CD4-positive, alpha-beta memory T cell (primary cell): Measurements from ENCODE around the gene KLHL36. TPM values are rescaled to one million over a fixed set of nuclear protein-coding genes. Genes with fewer than 3 reads are reported as not detected.

Source experiments
- CTCF ChIA-PET: fragments of 350-600 bp; sonication (Branson Sonifier 250); formaldehyde crosslinking; loops from one replicate; lab custom pipeline; 2021; ENCODE audit warnings: inconsistent platforms; ENCODE audit not compliant: partially characterized antibody; lab: Charles Lee
- POLR2A ChIA-PET: fragments of 350-600 bp; sonication (Branson Sonifier 250); formaldehyde crosslinking; loops from one replicate; lab custom pipeline; 2021; ENCODE audit not compliant: partially characterized antibody; lab: Charles Lee
- DNase-seq, 5 donors: peaks; one replicate each; pipeline versions ENCODE4 v3.0.0 to v3.0.0-alpha.2; 2020 to 2022; ENCODE audit warnings: mixed read lengths in 1 of 5
- H3K27ac ChIP-seq: one replicate; pipeline ENCODE4 v1.7.0; 2013; ENCODE audit warnings: low read depth, low read length
- H3K27me3 ChIP-seq: 2 replicates; pipeline ENCODE4 v1.7.0; 2013; ENCODE audit warnings: mild to moderate bottlenecking, low read length, moderate library complexity; ENCODE audit not compliant: insufficient read depth
- H3K36me3 ChIP-seq: 2 replicates; pipeline ENCODE4 v1.7.0; 2013; ENCODE audit warnings: mild to moderate bottlenecking, low read length, moderate library complexity; ENCODE audit not compliant: insufficient read depth
- H3K4me1 ChIP-seq: 2 replicates; pipeline ENCODE4 v1.7.0; 2013; ENCODE audit warnings: mild to moderate bottlenecking, low read length, moderate library complexity; ENCODE audit not compliant: insufficient read depth
- H3K4me3 ChIP-seq, 2 donors: one replicate each; pipeline ENCODE4 v1.7.0; 2013; ENCODE audit warnings: low read length in 2 of 2, mild to moderate bottlenecking in 1 of 2
- H3K9me3 ChIP-seq, 2 donors: one replicate each; pipeline ENCODE4 v1.7.0; 2013; ENCODE audit warnings: low read length in 2 of 2, control low read depth in 1 of 2; ENCODE audit not compliant: control insufficient read depth in 1 of 2
- H3K27ac Mint-ChIP-seq, 7 donors: one replicate each; pipeline ENCODE4 v1.8.0; 2020 to 2021; ENCODE audit warnings: mixed read lengths in 7 of 7, mild to moderate bottlenecking in 6 of 7, inconsistent platforms in 3 of 7, moderate library complexity in 3 of 7
- H3K27me3 Mint-ChIP-seq, 2 donors: one replicate each; pipeline ENCODE4 v1.8.0; 2020 to 2021; ENCODE audit warnings: mixed read lengths in 2 of 2
- H3K36me3 Mint-ChIP-seq, 2 donors: one replicate each; pipeline ENCODE4 v1.8.0; 2020 to 2021; ENCODE audit warnings: mixed read lengths in 2 of 2, inconsistent platforms in 1 of 2, mild to moderate bottlenecking in 1 of 2
- H3K4me1 Mint-ChIP-seq, 4 donors: one replicate each; pipeline ENCODE4 v1.8.0; 2020 to 2021; ENCODE audit warnings: mixed read lengths in 4 of 4, mild to moderate bottlenecking in 1 of 4
- H3K4me3 Mint-ChIP-seq, 8 donors: one replicate each; pipeline ENCODE4 v1.8.0; 2020 to 2021; ENCODE audit warnings: mixed read lengths in 8 of 8, mild to moderate bottlenecking in 7 of 8, moderate library complexity in 6 of 8, inconsistent platforms in 3 of 8
- H3K9me3 Mint-ChIP-seq, 8 donors: one replicate each; pipeline ENCODE4 v1.8.0; 2020 to 2021; ENCODE audit warnings: mixed read lengths in 8 of 8, mild to moderate bottlenecking in 5 of 8, inconsistent platforms in 3 of 8, moderate library complexity in 1 of 8
- intact Hi-C: fragments of 100-400 bp; cut with micrococcal nuclease; formaldehyde crosslinking; loops from one replicate; pipeline ENCODE4 v1.15.1; 2023
- polyA plus RNA-seq, 2 donors: library from polyadenylated mRNA; unstranded; fragments of 300-500 nt; fragmentation: Illumina TruSeq; gene quantifications; one replicate each; pipeline ENCODE4 v1.2.3, GENCODE V29; 2021
- total RNA-seq, 2 experiments: library from RNA; stranded (reverse); gene quantifications; one replicate each; pipeline ENCODE4 v1.2.3, GENCODE V29; 2021

KLHL36 gene
- total and polyA plus RNA-seq, 4 experiments from 2014 or later, result 28.2 to 149 (median 86.9) TPM

DNA sequence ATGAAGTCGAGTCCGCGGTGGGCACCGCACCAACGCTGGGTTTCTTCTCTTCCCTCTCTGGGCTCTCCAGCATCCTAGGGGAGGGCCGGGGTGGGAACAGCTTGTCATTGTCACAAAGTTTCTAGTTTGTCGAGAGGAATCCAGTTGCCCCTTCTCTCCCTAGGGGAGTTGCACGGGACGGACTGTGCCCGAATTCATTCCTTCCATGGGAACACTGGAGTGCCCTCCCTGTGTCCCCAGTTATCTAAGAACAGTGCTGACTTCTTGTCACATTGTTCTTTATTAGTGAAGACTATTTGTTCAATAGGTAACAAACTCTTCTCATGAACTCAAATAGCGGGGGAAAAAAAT, 1.2 kb downstream of the KLHL36 start:
- peaks cover 21 to 46% of the 10 kb centered on the region in 2 donors for H3K36me3 Mint-ChIP-seq
- no peak for DNase-seq
- Histone ChIP-seq H3K36me3 (peaks cover 15% of the 10 kb centered on the region), H3K9me3 (no peaks in the 10 kb centered on the region), H3K4me3 (peak overlapping the region in 1 of 2 donors; percentile 32), H3K4me1 (peaks cover 61% of the 10 kb centered on the region), H3K27ac (peak overlapping the region; percentile 51), H3K27me3 (no peaks in the 10 kb centered on the region)
- CTCF ChIA-PET, result interaction anchor here (1.1 to 2.2 kb wide), 3 partner anchors 9 to 89 kb away, joined by 3 to 13 read pairs (median 3); no protein-coding TSS in a partner anchor
- intact Hi-C loops, result loop anchor here (2.0 kb wide), 1 partner anchor 51 kb away; no protein-coding TSS in a partner anchor
- H3K9me3 Mint-ChIP-seq, result no peaks in the 10 kb centered on the region
- POLR2A ChIA-PET, result interaction anchor here (0.7 to 5.0 kb wide), 14 partner anchors 8 to 143 kb away, joined by 3 to 28 read pairs (median 7); partner anchors contain the start of gene COTL1
- H3K4me1 Mint-ChIP-seq, result peaks cover 37 to 66% (median 52%) of the 10 kb centered on the region in 4 donors
- H3K4me3 Mint-ChIP-seq, result peak overlapping the region; percentile 82 to 89 (median 85)
- H3K27ac Mint-ChIP-seq, result peak overlapping the region; percentile 86 to 92 (median 88)
- no peaks in the 10 kb centered on the region for H3K27me3 Mint-ChIP-seq

DNA sequence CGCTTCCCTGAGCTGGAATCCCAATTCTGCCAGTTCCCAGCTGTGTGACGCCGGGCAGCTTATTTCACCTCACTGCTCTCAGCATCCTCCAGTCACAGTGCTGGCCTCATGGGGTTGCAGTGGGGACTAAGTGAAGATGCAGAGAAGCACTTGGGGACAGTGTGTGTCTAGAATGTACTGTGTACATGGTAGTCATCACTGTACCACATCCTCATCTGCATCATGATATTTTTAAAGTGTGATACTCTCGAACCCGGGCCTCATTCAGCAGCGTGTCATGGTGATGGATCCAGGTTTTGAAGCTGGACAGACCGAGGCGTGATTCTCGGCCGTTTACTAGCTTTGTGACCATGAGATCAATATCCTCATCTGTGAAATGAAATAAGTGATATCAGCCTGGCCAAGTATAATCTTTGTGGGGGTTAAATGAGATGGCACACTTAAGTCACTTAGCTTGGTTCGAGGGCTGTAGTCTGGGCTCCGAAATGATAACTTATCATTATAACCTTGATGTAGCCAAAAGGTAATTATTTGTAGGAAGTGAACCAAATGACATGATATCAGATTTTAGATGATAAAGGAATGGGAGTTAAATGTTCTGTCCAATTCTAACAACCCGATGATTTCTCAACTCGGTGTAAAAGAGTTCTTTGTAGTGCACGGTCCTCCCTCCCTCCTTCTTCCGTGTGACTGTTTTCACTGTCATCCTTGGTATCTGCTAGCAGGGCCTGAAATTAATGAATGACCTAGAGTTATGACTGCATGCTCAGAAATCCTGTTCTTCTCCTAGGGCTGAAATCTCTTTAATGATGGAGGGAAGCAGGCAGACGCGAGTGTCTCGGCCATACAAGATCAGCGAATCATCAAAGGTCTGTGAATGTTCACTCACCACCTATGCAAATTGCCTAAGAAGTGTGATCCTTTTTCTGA, 2.0 kb downstream of the KLHL36 start:
- peaks cover 26 to 51% of the 10 kb centered on the region in 2 donors for H3K36me3 Mint-ChIP-seq
- H3K27ac Mint-ChIP-seq, result peak overlapping the region; percentile 14 to 91 (median 86)
- peaks cover 67% of the 10 kb centered on the region for H3K4me1 ChIP-seq

GRCh38 chr16:84652566-84652965, 4.3 kb downstream of the KLHL36 start:
- POLR2A ChIA-PET, result interaction anchor here (2.1 kb wide), 1 partner anchor 11 kb away, joined by 7 read pairs; no protein-coding TSS in a partner anchor
- H3K4me3 Mint-ChIP-seq, result peak overlapping the region; percentile 4 to 76 (median 58)
- no peak overlapping the region for H3K4me3 ChIP-seq
- H3K27ac ChIP-seq, result peak overlapping the region; percentile 31
- H3K4me1 Mint-ChIP-seq, result peaks cover 43 to 89% (median 67%) of the 10 kb centered on the region in 4 donors
- peaks cover 37 to 54% of the 10 kb centered on the region in 2 donors for H3K36me3 Mint-ChIP-seq
- no peaks in the 10 kb centered on the region for H3K27me3 Mint-ChIP-seq
- no peaks in the 10 kb centered on the region for H3K27me3 ChIP-seq
- DNase-seq, result peak; percentile 59 to 70 (median 62)
- peaks cover 26% of the 10 kb centered on the region for H3K36me3 ChIP-seq
- peak overlapping the region; percentile 44 to 91 (median 81) for H3K27ac Mint-ChIP-seq
- CTCF ChIA-PET, result interaction anchor here (3.2 kb wide), 1 partner anchor 20 kb away, joined by 18 read pairs; no protein-coding TSS in a partner anchor
- H3K9me3 ChIP-seq, result no peaks in the 10 kb centered on the region
- H3K9me3 Mint-ChIP-seq, result no peaks in the 10 kb centered on the region
- intact Hi-C loops, result loop anchor here (5.0 kb wide), 1 partner anchor 35 kb away; the partner anchor contains the start of gene COTL1
- peaks cover 84% of the 10 kb centered on the region for H3K4me1 ChIP-seq

More for the DNA sequence above, 2.0 kb downstream of the KLHL36 start:
- peaks cover 15% of the 10 kb centered on the region for H3K36me3 ChIP-seq
- Mint-ChIP-seq H3K9me3 (no peaks in the 10 kb centered on the region), H3K27me3 (no peaks in the 10 kb centered on the region), H3K4me1 (peaks cover 41 to 74% (median 57%) of the 10 kb centered on the region in 4 donors), H3K4me3 (peak overlapping the region; percentile 69 to 89 (median 79))
- intact Hi-C loops, result loop anchor here (5.0 kb wide), 1 partner anchor 33 kb away; the partner anchor contains the start of gene COTL1
- H3K27me3 ChIP-seq, result no peaks in the 10 kb centered on the region
- H3K27ac ChIP-seq, result no peak overlapping the region
- ChIA-PET CTCF (interaction anchor here (0.7 to 2.2 kb wide), 4 partner anchors 11 to 88 kb away, joined by 3 to 13 read pairs (median 3); no protein-coding TSS in a partner anchor), POLR2A (interaction anchor here (2.7 to 5.0 kb wide), 2 partner anchors 9 to 144 kb away, joined by 7 to 28 read pairs; no protein-coding TSS in a partner anchor)
- DNase-seq, result no peak
- no peak overlapping the region for H3K4me3 ChIP-seq
- no peaks in the 10 kb centered on the region for H3K9me3 ChIP-seq

DNA sequence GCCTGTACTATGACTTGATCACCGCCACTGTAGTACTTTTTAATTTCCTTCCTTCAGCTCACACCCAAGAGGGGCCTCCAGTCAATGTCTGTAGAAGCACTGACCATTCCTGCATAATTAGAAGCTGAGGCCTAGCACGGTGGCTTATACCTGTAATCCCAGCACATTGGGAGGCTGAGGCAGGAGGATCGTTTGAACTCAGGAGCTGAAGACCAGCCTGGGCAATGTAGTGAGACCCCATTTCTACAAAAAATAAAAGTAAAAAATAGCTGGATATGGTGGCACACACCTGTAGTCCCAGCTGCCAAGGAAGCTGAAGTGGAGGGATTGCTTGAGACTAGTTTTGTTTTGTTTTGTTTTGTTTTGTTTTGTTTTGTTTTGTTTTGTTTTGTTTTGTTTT, 5.9 kb downstream of the KLHL36 start:
- CTCF ChIA-PET, result interaction anchor here (1.0 to 3.2 kb wide), 4 partner anchors 16 to 146 kb away, joined by 3 to 18 read pairs (median 4); no protein-coding TSS in a partner anchor
- Histone ChIP-seq H3K4me3 (no peak overlapping the region), H3K36me3 (peaks cover 41% of the 10 kb centered on the region), H3K4me1 (peaks cover 76% of the 10 kb centered on the region), H3K9me3 (no peaks in the 10 kb centered on the region), H3K27me3 (no peaks in the 10 kb centered on the region), H3K27ac (no peak overlapping the region)
- intact Hi-C loops, result loop anchor here (5.0 kb wide), 1 partner anchor 37 kb away; the partner anchor contains the start of gene COTL1
- H3K4me3 Mint-ChIP-seq, result peak overlapping the region in 1 of 8 donors; percentile 6
- peak overlapping the region in 5 of 7 donors; percentile 29 to 70 (median 53) for H3K27ac Mint-ChIP-seq
- peaks cover 40 to 98% (median 67%) of the 10 kb centered on the region in 4 donors for H3K4me1 Mint-ChIP-seq
- H3K27me3 Mint-ChIP-seq, result no peaks in the 10 kb centered on the region
- H3K9me3 Mint-ChIP-seq, result no peaks in the 10 kb centered on the region
- H3K36me3 Mint-ChIP-seq, result peaks cover 49 to 63% of the 10 kb centered on the region in 2 donors
- no peak for DNase-seq
- POLR2A ChIA-PET, result interaction anchor here (1.0 kb wide), 1 partner anchor 18 kb away, joined by 3 read pairs; no protein-coding TSS in a partner anchor

- Mint-ChIP-seq H3K4me3 (peak overlapping the region in 4 of 8 donors; percentile 13 to 51 (median 20)), H3K36me3 (peaks cover 55 to 66% of the 10 kb centered on the region in 2 donors), H3K4me1 (peaks cover 39 to 96% (median 62%) of the 10 kb centered on the region in 4 donors), H3K27me3 (no peaks in the 10 kb centered on the region), H3K9me3 (no peaks in the 10 kb centered on the region), H3K27ac (peak overlapping the region in 3 of 7 donors; percentile 30 to 65 (median 61))
- H3K27ac ChIP-seq, result no peak overlapping the region
- no peaks in the 10 kb centered on the region for H3K9me3 ChIP-seq
- intact Hi-C loops, result loop anchor here (5.0 kb wide), 1 partner anchor 38 kb away; the partner anchor contains the start of gene COTL1
- POLR2A ChIA-PET, result interaction anchor here (1.0 kb wide), 1 partner anchor 18 kb away, joined by 3 read pairs; no protein-coding TSS in a partner anchor
- H3K4me1 ChIP-seq, result peaks cover 69% of the 10 kb centered on the region
- H3K36me3 ChIP-seq, result peaks cover 48% of the 10 kb centered on the region
- no peaks in the 10 kb centered on the region for H3K27me3 ChIP-seq
- DNase-seq, result no peak
- CTCF ChIA-PET, result interaction anchor here (1.2 to 3.2 kb wide), 3 partner anchors 17 to 33 kb away, joined by 6 to 18 read pairs (median 8); no protein-coding TSS in a partner anchor
- no peak overlapping the region for H3K4me3 ChIP-seq
Observed at GRCh38 chr16:84654998-84655397, 6.7 kb downstream of the KLHL36 start.

- Mint-ChIP-seq H3K36me3 (peaks cover 56 to 67% of the 10 kb centered on the region in 2 donors), H3K27me3 (no peaks in the 10 kb centered on the region), H3K9me3 (no peaks in the 10 kb centered on the region), H3K4me1 (peaks cover 25 to 85% (median 49%) of the 10 kb centered on the region in 4 donors), H3K4me3 (peak overlapping the region in 5 of 8 donors; percentile 24 to 65 (median 39)), H3K27ac (peak overlapping the region in 4 of 7 donors; percentile 23 to 46 (median 39))
- Histone ChIP-seq H3K36me3 (peaks cover 53% of the 10 kb centered on the region), H3K4me1 (peaks cover 52% of the 10 kb centered on the region), H3K9me3 (no peaks in the 10 kb centered on the region), H3K27me3 (no peaks in the 10 kb centered on the region), H3K27ac (no peak overlapping the region), H3K4me3 (no peak overlapping the region)
- intact Hi-C loops, result no loop called here
- ChIA-PET CTCF (interaction anchor here (0.7 to 1.6 kb wide), 3 partner anchors 12 to 834 kb away, joined by 3 to 6 read pairs (median 4); no protein-coding TSS in a partner anchor), POLR2A (interaction anchor here (0.7 to 1.2 kb wide), 2 partner anchors 8 to 48 kb away, joined by 3 read pairs; no protein-coding TSS in a partner anchor)
- peak in 1 of 5 donors; percentile 14 for DNase-seq
Observed at GRCh38 chr16:84656649-84657048, 8.3 kb downstream of the KLHL36 start.
